HL-60 (cell line): ENCODE results near the gene SCPEP1.

Source experiments
- GABPA ChIP-seq: IDR thresholded peaks from 2 replicates; pipeline ENCODE4 v1.6.1; 2012; ENCODE audit warnings: low read depth
- POLR2AphosphoS5 ChIP-seq: IDR thresholded peaks from 2 replicates; pipeline ENCODE4 v1.6.1; 2012; ENCODE audit warnings: low read depth
- SPI1 ChIP-seq: IDR thresholded peaks from 2 replicates; pipeline ENCODE4 v1.6.1; 2012; ENCODE audit warnings: low read depth, mild to moderate bottlenecking, borderline replicate concordance
- TF ChIP-seq, protein P1 (sequence below): IDR thresholded peaks from one replicate; pipeline ENCODE4 v1.5.1; 2011; ENCODE audit warnings: low read length, control low read depth, inconsistent platforms; ENCODE audit not compliant: insufficient read depth
- TF ChIP-seq, protein P2 (sequence below): IDR thresholded peaks from 2 replicates; pipeline ENCODE4 v1.6.1; 2012; ENCODE audit warnings: low read depth; ENCODE audit not compliant: insufficient replicate concordance

DNA sequence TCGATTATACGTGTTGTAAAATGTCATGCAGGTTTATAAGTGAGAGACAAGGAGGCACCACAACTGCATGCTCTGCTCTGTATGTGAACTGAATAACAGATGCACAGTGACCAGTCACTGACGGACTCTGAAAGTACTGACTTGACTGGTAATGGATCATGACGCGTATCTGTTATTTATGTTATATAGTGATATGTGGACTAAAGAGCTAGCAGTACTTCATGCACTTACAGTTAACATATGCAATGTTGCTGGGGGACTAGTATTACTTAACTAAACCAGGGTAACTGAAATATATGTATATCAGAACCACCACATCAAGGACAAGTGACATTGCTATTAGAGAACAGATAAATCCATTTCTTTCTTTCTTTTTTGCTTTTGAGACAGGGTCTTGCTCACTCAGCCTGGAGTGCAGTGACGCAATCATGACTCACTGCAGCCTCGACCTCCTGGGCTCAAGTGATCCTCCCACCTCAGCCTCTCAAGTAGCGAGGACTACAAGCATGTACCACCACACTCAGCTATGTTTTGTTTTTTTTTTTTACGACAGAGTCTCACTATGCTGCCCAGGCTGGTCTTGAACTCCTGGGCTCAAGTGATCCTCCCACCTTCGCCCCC is 34.3 kb upstream of the SCPEP1 start:
- TF ChIP-seq, protein P1, sequence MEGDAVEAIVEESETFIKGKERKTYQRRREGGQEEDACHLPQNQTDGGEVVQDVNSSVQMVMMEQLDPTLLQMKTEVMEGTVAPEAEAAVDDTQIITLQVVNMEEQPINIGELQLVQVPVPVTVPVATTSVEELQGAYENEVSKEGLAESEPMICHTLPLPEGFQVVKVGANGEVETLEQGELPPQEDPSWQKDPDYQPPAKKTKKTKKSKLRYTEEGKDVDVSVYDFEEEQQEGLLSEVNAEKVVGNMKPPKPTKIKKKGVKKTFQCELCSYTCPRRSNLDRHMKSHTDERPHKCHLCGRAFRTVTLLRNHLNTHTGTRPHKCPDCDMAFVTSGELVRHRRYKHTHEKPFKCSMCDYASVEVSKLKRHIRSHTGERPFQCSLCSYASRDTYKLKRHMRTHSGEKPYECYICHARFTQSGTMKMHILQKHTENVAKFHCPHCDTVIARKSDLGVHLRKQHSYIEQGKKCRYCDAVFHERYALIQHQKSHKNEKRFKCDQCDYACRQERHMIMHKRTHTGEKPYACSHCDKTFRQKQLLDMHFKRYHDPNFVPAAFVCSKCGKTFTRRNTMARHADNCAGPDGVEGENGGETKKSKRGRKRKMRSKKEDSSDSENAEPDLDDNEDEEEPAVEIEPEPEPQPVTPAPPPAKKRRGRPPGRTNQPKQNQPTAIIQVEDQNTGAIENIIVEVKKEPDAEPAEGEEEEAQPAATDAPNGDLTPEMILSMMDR = no peak
- no peak for TF ChIP-seq POLR2AphosphoS5
- TF ChIP-seq, protein P2, sequence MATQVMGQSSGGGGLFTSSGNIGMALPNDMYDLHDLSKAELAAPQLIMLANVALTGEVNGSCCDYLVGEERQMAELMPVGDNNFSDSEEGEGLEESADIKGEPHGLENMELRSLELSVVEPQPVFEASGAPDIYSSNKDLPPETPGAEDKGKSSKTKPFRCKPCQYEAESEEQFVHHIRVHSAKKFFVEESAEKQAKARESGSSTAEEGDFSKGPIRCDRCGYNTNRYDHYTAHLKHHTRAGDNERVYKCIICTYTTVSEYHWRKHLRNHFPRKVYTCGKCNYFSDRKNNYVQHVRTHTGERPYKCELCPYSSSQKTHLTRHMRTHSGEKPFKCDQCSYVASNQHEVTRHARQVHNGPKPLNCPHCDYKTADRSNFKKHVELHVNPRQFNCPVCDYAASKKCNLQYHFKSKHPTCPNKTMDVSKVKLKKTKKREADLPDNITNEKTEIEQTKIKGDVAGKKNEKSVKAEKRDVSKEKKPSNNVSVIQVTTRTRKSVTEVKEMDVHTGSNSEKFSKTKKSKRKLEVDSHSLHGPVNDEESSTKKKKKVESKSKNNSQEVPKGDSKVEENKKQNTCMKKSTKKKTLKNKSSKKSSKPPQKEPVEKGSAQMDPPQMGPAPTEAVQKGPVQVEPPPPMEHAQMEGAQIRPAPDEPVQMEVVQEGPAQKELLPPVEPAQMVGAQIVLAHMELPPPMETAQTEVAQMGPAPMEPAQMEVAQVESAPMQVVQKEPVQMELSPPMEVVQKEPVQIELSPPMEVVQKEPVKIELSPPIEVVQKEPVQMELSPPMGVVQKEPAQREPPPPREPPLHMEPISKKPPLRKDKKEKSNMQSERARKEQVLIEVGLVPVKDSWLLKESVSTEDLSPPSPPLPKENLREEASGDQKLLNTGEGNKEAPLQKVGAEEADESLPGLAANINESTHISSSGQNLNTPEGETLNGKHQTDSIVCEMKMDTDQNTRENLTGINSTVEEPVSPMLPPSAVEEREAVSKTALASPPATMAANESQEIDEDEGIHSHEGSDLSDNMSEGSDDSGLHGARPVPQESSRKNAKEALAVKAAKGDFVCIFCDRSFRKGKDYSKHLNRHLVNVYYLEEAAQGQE = no peak
- TF ChIP-seq SPI1 = no peak
- TF ChIP-seq GABPA = no peak
